ENCODE measurements around the gene LRFN2. TPM values are rescaled to one million over a fixed set of nuclear protein-coding genes. Genes with fewer than 3 reads are reported as not detected.

The LRFN2 gene
- total and polyA plus RNA-seq, 2 experiments from 2014 or later, result 0.33 to 0.54 TPM

DNA sequence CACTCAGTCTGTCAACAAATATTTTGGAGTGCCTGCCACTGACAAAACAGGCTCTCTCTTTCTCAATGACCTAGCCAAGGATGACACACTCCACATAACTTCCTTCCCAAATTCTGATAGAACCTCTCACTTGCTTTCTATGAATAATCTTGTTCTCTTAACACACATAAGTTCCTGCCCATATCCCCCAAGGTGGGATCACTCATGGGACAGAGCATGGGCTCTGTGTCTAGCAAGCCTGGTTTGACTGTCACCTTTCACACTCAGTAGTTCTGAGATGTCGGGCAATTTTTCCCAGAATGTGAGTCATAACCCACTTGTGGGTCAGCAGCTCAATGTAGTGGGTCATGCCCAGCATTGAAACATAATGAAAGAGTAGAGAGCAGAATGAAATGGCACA lies 78.1 kb downstream of the LRFN2 start:
- no peak overlapping the region for H3K4me3 ChIP-seq
- no peak overlapping the region for H3K27ac ChIP-seq
- no peaks in the 10 kb centered on the region for H3K36me3 ChIP-seq (replicated peaks; ENCODE audit: insufficient read depth, low read depth)
- H3K4me1 ChIP-seq (ENCODE audit: insufficient read depth), result no peaks in the 10 kb centered on the region
- TF ChIP-seq CTCF (IDR thresholded peaks at IDR 0.05; ENCODE audit: poor library complexity) (no peak), EZH2 (IDR thresholded peaks at IDR 0.05; ENCODE audit: borderline replicate concordance) (no peak)
- H3K27me3 ChIP-seq, result no peaks in the 10 kb centered on the region
- DNase-seq (ENCODE audit: low spot score), result no peak
- H3K9me3 ChIP-seq (ENCODE audit: low read depth), result no peaks in the 10 kb centered on the region
- H2AFZ ChIP-seq, result no peak overlapping the region
- H3K9me2 ChIP-seq (replicated peaks; ENCODE audit: insufficient read depth), result no peaks in the 10 kb centered on the region
- no peak overlapping the region for H3K4me2 ChIP-seq
- 86% methylated on average over 1 of the region's 1 CpG for WGBS (ENCODE audit: low lambda C conversion rate, missing lambda C conversion rate)
- H4K20me1 ChIP-seq (ENCODE audit: insufficient read depth, poor library complexity, severe bottlenecking), result no peaks in the 10 kb centered on the region
- no peaks in the 10 kb centered on the region for H3K79me2 ChIP-seq

DNA sequence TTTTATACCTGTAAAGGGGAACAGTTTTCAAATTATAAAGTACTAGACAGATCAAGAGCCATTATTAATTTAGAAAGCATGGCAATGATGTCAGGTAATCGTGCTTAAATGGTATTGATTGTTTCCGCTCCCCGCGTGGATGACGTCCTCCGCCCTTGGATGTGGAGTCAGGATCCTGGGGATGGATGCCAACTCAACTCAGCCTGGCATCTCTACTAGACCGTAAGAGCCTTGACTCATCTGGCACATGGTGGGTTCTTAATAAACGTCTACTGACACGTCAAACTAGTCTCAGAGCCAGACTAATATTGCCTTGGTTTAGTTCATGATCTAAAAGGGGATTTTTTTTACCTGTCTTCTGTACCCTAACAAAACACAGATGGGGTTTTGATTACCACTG lies 80.2 kb downstream of the LRFN2 start:
- H3K9me3 ChIP-seq (ENCODE audit: low read depth), result no peaks in the 10 kb centered on the region
- no peaks in the 10 kb centered on the region for H3K79me2 ChIP-seq
- no peak overlapping the region for H3K4me2 ChIP-seq
- no peak overlapping the region for H3K27ac ChIP-seq
- no peaks in the 10 kb centered on the region for H4K20me1 ChIP-seq (ENCODE audit: insufficient read depth, poor library complexity, severe bottlenecking)
- no peaks in the 10 kb centered on the region for H3K9me2 ChIP-seq (replicated peaks; ENCODE audit: insufficient read depth)
- no peaks in the 10 kb centered on the region for H3K4me1 ChIP-seq (ENCODE audit: insufficient read depth)
- H3K4me3 ChIP-seq, result no peak overlapping the region
- WGBS (ENCODE audit: low lambda C conversion rate, missing lambda C conversion rate), result 89% methylated on average over 9 of the region's 9 CpGs
- H3K36me3 ChIP-seq (replicated peaks; ENCODE audit: insufficient read depth, low read depth), result no peaks in the 10 kb centered on the region
- DNase-seq (ENCODE audit: low spot score), result no peak
- no peaks in the 10 kb centered on the region for H3K27me3 ChIP-seq
- H2AFZ ChIP-seq, result no peak overlapping the region
- no peak for TF ChIP-seq EZH2 (IDR thresholded peaks at IDR 0.05; ENCODE audit: borderline replicate concordance)
- TF ChIP-seq CTCF (IDR thresholded peaks at IDR 0.05; ENCODE audit: poor library complexity), result no peak
- no peak for TF ChIP-seq EZH2phosphoT487 (IDR thresholded peaks at IDR 0.05; ENCODE audit: low read depth, severe bottlenecking, unreplicated experiment)

DNA sequence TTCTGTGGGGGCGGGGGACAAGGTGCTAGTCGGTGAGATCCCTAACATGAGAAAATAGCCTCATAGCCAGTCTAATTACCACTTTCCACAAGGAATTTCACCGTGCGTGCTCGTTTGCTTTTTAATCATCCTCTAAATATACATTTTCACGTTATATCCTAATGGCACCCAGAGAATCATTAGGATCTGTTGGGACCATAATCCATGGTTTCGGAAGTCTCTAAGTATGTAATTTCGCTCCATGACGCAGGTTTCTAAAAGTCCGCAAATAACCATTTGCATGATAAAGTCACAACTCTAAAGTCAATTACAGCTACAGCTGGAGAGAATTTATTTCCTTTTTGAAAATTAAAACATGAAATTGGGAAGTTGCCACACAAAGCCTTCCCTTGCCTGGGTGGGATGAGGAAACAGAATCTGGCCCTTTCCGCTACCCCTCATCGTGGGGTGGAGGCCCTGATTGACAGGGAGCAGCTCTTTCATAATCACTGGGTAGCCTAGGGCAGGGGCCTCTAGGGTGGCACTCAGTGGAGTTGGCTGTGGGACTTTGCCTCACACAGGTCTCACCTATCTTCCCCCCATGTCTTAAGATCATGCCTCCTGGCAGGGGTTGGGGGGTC lies 81.9 kb downstream of the LRFN2 start:
- H4K20me1 ChIP-seq (ENCODE audit: insufficient read depth, poor library complexity, severe bottlenecking), result no peaks in the 10 kb centered on the region
- DNase-seq (ENCODE audit: low spot score), result no peak
- H3K4me1 ChIP-seq (ENCODE audit: insufficient read depth), result no peaks in the 10 kb centered on the region
- TF ChIP-seq EZH2 (IDR thresholded peaks at IDR 0.05; ENCODE audit: borderline replicate concordance) (no peak), EZH2phosphoT487 (IDR thresholded peaks at IDR 0.05; ENCODE audit: low read depth, severe bottlenecking, unreplicated experiment) (no peak), CTCF (IDR thresholded peaks at IDR 0.05; ENCODE audit: poor library complexity) (no peak)
- H3K9me3 ChIP-seq (ENCODE audit: low read depth), result no peaks in the 10 kb centered on the region
- H3K27ac ChIP-seq, result no peak overlapping the region
- WGBS (ENCODE audit: low lambda C conversion rate, missing lambda C conversion rate), result 95% methylated on average over 12 of the region's 12 CpGs
- H3K9me2 ChIP-seq (replicated peaks; ENCODE audit: insufficient read depth), result no peaks in the 10 kb centered on the region
- H3K36me3 ChIP-seq (replicated peaks; ENCODE audit: insufficient read depth, low read depth), result no peaks in the 10 kb centered on the region
- H3K79me2 ChIP-seq, result no peaks in the 10 kb centered on the region
- no peaks in the 10 kb centered on the region for H3K27me3 ChIP-seq
- H2AFZ ChIP-seq, result no peak overlapping the region
- H3K4me2 ChIP-seq, result no peak overlapping the region
- no peak overlapping the region for H3K4me3 ChIP-seq

- Histone ChIP-seq H3K79me2 (no peaks in the 10 kb centered on the region), H3K27me3 (no peaks in the 10 kb centered on the region), H3K4me3 (no peak overlapping the region), H2AFZ (no peak overlapping the region), H3K9me2 (replicated peaks; ENCODE audit: insufficient read depth) (no peaks in the 10 kb centered on the region), H3K36me3 (replicated peaks; ENCODE audit: insufficient read depth, low read depth) (no peaks in the 10 kb centered on the region), H4K20me1 (ENCODE audit: insufficient read depth, poor library complexity, severe bottlenecking) (no peaks in the 10 kb centered on the region), H3K4me2 (no peak overlapping the region), H3K4me1 (ENCODE audit: insufficient read depth) (no peaks in the 10 kb centered on the region), H3K27ac (no peak overlapping the region), H3K9me3 (ENCODE audit: low read depth) (no peaks in the 10 kb centered on the region)
- TF ChIP-seq EZH2 (IDR thresholded peaks at IDR 0.05; ENCODE audit: borderline replicate concordance) (no peak), EZH2phosphoT487 (IDR thresholded peaks at IDR 0.05; ENCODE audit: low read depth, severe bottlenecking, unreplicated experiment) (no peak), CTCF (IDR thresholded peaks at IDR 0.05; ENCODE audit: poor library complexity) (no peak)
- DNase-seq (ENCODE audit: low spot score), result no peak
- 91% methylated on average over 3 of the region's 3 CpGs for WGBS (ENCODE audit: low lambda C conversion rate, missing lambda C conversion rate)
Measured at GRCh38 chr6:40504274-40504673, 82.9 kb downstream of the LRFN2 start.

Measured in hepatocyte (in vitro differentiated cells).